AG10803 (cell line): ENCODE measurements around the gene SORL1.
"Not testable (repeated sequence)": the region's sequence is repeated elsewhere in the genome, so short reads cannot be mapped to it uniquely, and the experiment has no call there.

Source experiments
- DNase-seq: peaks from one replicate; pipeline ENCODE4 v3.0.0; 2010; ENCODE audit warnings: low read depth
- H3K4me3 ChIP-seq: 2 replicates; pipeline ENCODE4 v1.5.1; 2011; ENCODE audit warnings: mild to moderate bottlenecking, low read length, control low read depth
- TF ChIP-seq, protein P1 (sequence below): conservative IDR thresholded peaks from 2 replicates; pipeline ENCODE4 v1.5.1; 2011; ENCODE audit warnings: mild to moderate bottlenecking, low read length, control low read depth, inconsistent platforms

Gene SORL1

DNA sequence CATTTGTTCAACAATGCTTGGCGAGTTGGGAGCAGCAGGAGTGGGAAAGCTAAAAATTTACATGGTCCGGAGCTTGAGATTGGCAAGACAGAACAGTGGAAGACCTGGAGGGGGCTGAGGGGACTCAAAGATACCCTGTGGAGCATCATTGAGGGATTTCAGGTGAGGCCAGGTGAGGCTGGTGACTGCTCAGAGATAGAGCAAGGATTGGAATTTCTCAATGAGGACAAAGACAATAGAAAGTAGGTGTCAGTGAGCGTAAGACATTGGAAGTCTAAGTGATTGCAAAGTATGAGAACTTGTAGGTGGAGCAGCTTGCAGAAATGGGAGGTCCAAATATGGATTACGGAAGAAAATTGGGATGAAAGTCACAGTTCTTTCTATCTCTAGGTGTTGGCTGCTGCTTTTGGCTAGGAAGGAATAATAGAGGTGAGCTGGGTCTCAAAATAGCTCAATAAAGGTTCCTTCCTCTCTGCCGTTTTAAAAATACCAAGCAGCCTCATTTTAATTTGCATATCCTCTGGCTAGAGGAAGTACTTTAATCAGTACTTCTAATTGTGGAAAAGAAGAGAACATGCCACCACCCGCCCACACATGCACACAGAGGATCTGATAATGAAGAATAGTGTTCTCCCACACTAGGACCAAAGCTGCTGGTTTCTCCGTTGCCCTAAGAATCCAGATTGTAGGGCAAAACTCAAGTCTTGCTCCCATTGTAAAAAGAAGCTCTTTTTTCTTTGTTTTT lies 42.4 kb downstream of the SORL1 start:
- no peak for DNase-seq
- H3K4me3 ChIP-seq: no peak overlapping the region
- TF ChIP-seq, protein P1, sequence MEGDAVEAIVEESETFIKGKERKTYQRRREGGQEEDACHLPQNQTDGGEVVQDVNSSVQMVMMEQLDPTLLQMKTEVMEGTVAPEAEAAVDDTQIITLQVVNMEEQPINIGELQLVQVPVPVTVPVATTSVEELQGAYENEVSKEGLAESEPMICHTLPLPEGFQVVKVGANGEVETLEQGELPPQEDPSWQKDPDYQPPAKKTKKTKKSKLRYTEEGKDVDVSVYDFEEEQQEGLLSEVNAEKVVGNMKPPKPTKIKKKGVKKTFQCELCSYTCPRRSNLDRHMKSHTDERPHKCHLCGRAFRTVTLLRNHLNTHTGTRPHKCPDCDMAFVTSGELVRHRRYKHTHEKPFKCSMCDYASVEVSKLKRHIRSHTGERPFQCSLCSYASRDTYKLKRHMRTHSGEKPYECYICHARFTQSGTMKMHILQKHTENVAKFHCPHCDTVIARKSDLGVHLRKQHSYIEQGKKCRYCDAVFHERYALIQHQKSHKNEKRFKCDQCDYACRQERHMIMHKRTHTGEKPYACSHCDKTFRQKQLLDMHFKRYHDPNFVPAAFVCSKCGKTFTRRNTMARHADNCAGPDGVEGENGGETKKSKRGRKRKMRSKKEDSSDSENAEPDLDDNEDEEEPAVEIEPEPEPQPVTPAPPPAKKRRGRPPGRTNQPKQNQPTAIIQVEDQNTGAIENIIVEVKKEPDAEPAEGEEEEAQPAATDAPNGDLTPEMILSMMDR: no peak

DNA sequence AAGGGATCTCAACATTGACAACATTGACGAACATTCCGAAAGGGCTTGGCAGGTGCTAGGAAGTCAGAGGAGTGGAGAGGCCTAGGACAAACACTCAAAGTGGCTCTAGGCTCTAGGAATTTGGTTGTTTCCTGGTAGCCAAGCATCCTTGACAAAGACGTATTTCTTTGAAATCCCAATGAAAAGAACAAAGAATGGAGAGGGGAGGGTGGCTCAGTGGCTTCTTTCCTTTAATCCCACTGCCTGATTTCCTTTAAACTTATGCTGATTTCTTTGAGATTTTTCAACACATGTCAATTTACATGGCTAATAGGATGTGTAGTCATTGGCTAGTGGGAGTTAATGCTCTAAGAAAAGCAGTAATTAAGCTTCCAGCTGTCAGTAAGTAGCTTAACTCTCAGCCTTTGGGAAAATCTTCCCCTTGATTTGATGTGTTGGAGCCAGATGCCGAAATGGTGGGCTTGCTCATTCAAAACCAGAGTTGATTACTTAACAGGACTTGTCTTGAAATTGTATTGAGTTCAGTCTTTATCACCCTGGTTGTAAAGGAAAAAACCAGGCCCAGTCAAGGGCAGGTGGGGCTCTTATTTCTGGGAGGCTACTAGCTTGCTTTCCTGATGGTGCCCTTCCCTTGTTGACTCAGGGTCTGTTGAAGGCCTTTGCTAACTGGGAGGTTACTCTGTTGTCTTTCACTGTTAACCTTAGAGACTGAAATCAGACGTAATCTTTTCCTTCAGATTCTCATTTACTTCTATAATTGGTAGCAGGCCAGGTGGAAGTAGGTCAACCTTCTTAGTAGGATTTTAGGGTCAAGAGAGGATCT lies 45.3 kb downstream of the SORL1 start:
- DNase-seq: no peak
- TF ChIP-seq, protein P1: no peak
- H3K4me3 ChIP-seq: no peak overlapping the region

GRCh38 chr11:121499405-121499804 lies 47.3 kb downstream of the SORL1 start:
- TF ChIP-seq, protein P1: no peak
- no peak overlapping the region for H3K4me3 ChIP-seq
- no peak for DNase-seq

GRCh38 chr11:121500275-121500674 lies 48.2 kb downstream of the SORL1 start:
- TF ChIP-seq, protein P1: no peak
- no peak for DNase-seq
- no peak overlapping the region for H3K4me3 ChIP-seq

GRCh38 chr11:121500717-121501116 lies 48.6 kb downstream of the SORL1 start:
- TF ChIP-seq, protein P1: no peak
- DNase-seq: no peak
- H3K4me3 ChIP-seq: no peak overlapping the region

DNA sequence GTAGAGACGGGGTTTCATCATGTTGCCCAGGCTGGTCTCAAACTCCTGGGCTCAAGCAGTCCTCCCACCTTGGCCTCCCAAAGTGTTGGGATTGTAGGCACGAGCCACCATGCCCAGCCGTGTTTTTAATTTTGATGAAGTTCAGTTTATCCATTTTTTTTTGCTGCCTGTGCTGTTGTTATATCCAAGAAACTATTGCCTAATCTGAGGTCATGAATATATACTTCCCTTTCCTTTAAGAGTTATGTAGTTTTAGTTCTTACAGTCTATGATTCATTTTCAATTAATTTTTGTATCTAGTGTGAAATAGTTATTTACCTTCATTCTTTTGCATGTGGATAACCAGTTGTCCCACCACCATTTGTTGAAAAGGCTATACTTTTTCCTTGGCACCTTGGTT lies 50.9 kb downstream of the SORL1 start:
- no peak overlapping the region for H3K4me3 ChIP-seq
- TF ChIP-seq, protein P1: no peak
- no peak for DNase-seq

DNA sequence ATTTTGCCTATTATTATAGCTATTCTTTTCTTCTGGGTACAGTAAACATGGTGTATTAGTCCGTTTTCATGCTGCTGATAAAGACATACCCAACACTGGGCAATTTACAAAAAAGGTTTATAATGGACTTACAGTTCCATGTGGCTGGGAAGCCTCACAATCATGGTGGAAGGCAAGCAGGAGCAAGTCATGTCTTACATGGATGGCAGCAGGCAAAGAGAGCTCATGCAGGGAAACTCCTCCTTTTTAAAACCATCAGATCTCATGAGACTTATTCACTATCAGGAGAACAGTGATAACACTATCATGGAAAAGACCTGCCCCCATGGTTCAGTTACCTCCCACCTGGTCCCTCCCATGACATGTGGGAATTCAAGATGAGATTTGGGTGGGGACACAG lies 54.1 kb downstream of the SORL1 start:
- DNase-seq, H3K4me3 ChIP-seq: not testable (repeated sequence)
